Measurements from ENCODE around the gene CDKN2AIPNL.

DNA sequence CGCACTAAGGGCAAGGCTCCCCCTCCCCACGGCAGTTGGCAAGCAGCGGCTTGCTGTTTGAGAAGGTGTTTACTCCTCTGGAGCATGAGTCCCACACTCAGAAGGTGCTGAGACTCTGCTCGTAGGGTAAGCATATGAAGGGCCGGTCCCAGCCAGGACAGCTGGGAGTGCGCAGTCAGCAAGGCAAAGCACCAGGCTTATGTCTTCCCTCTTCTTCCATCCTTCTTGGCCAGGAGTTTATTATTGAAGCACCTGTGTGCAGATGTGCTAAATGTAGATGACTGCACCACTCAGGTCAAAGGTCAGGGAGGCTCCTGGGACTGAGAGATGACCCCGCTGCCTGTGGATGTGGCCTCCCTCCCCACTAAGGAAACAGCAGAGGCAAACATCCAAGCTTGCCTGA lies 27.0 kb upstream of the CDKN2AIPNL start:
- TF ChIP-seq CTCF (IDR thresholded peaks at IDR 0.05) (no peak), EP300 (IDR thresholded peaks at IDR 0.05; ENCODE audit: low read depth) (no peak)
